Vagina (tissue), 2 donors: Measurements from ENCODE around the gene SLC9A9.

ENCODE experiments used
- POLR2A ChIP-seq, 2 donors: fragments of 450-650 bp; IDR thresholded peaks; one replicate each; pipeline ENCODE4 v1.6.1; 2017; ENCODE audit warnings: antibody characterized with exemption in 2 of 2, mild to moderate bottlenecking in 2 of 2, moderate library complexity in 2 of 2
- POLR2AphosphoS5 ChIP-seq, 2 donors: sonication (generic); formaldehyde crosslinking; IDR thresholded peaks; one replicate each; pipeline ENCODE4 v1.9.0; 2017; ENCODE audit warnings: antibody characterized with exemption in 2 of 2, mild to moderate bottlenecking in 2 of 2, low read depth in 1 of 2; ENCODE audit not compliant: insufficient read depth in 1 of 2
- TF ChIP-seq, protein P1 (sequence below), 3 experiments: fragments of 450-650 bp in 2 of 3; fragments of 200-600 bp in 1 of 3; sonication (generic) in 1 of 3; IDR thresholded peaks; one replicate each; pipeline ENCODE4 v1.5.1; 2017 to 2019; ENCODE audit warnings: antibody characterized with exemption in 3 of 3, mild to moderate bottlenecking in 2 of 3, moderate library complexity in 2 of 3

- TF ChIP-seq POLR2AphosphoS5 (IDR thresholded peaks at IDR 0.05; ENCODE audit: insufficient read depth in 1 of 2, low read depth in 1 of 2) (no peak), POLR2A (IDR thresholded peaks at IDR 0.05) (no peak)
- TF ChIP-seq, protein P1, sequence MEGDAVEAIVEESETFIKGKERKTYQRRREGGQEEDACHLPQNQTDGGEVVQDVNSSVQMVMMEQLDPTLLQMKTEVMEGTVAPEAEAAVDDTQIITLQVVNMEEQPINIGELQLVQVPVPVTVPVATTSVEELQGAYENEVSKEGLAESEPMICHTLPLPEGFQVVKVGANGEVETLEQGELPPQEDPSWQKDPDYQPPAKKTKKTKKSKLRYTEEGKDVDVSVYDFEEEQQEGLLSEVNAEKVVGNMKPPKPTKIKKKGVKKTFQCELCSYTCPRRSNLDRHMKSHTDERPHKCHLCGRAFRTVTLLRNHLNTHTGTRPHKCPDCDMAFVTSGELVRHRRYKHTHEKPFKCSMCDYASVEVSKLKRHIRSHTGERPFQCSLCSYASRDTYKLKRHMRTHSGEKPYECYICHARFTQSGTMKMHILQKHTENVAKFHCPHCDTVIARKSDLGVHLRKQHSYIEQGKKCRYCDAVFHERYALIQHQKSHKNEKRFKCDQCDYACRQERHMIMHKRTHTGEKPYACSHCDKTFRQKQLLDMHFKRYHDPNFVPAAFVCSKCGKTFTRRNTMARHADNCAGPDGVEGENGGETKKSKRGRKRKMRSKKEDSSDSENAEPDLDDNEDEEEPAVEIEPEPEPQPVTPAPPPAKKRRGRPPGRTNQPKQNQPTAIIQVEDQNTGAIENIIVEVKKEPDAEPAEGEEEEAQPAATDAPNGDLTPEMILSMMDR (IDR thresholded peaks at IDR 0.05): no peak
Measured at GRCh38 chr3:143831994-143832393, 16.3 kb downstream of the SLC9A9 start.
